AG04450 (cell line): ENCODE data around the gene SYTL4. TPM values are rescaled to one million over a fixed set of nuclear protein-coding genes. Genes with fewer than 3 reads are reported as not detected.

Source experiments
- CTCF ChIA-PET: fragments of 300-600, 350-600 bp; formaldehyde crosslinking; extraction: SDS; loops from one replicate; lab custom pipeline; 2022; ENCODE audit warnings: antibody characterized with exemption, inconsistent platforms; lab: Charles Lee
- POLR2A ChIA-PET: fragments of 350-600 bp; formaldehyde crosslinking; extraction: SDS; loops from one replicate; lab custom pipeline; 2021; ENCODE audit warnings: antibody characterized with exemption, inconsistent platforms; lab: Yijun Ruan, JAX
- DNase-seq: peaks from one replicate; pipeline ENCODE4 v3.0.0-alpha.2; 2011; ENCODE audit warnings: low read depth, low spot score
- H3K27ac ChIP-seq: one replicate; pipeline ENCODE4 v1.5.1; 2012; ENCODE audit warnings: low read depth, low read length, control low read depth
- H3K27me3 ChIP-seq: one replicate; pipeline ENCODE4 v1.6.0; 2012; ENCODE audit warnings: low read length; ENCODE audit not compliant: control insufficient read depth, insufficient read depth
- H3K4me3 ChIP-seq: 2 replicates; pipeline ENCODE4 v1.5.1; 2011; ENCODE audit warnings: mild to moderate bottlenecking, low read depth, low read length, control low read depth
- H3K9me3 ChIP-seq: 2 replicates; pipeline ENCODE4 v1.5.1; 2012; ENCODE audit warnings: low read length; ENCODE audit not compliant: control insufficient read depth, insufficient read depth
- polyA plus RNA-seq: library from polyadenylated mRNA; depleted of rRNA; stranded (reverse); fragments of >200 nt; gene quantifications from 2 replicates; pipeline ENCODE4 v1.2.3, GENCODE V29; 2011
- TF ChIP-seq, protein P1 (sequence below): IDR thresholded peaks from 2 replicates; pipeline ENCODE4 v1.5.1; 2011; ENCODE audit warnings: low read depth, low read length, control low read depth, inconsistent platforms

Gene SYTL4
- polyA plus RNA-seq, 1 experiment = 5.3 TPM

DNA sequence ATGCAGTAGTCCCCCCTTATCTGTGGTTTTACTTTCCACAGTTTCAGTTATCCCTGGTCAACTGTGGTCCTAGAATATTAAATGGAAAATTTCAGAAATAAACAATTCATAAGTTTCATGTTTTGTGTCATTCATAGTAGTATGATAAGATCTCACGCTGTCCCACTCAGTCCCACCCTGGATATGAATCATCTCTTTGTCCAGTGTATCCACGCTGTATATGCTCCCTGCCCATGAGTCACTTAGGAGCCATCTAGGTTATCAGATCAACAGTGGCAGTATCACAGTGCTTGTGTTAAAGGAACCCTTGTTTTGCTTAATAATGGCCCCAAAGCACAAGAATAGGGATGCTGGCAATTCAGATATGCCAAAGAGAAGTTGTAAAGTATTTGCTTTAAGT is 16.2 kb upstream of the SYTL4 start:
- no peak for DNase-seq
- CTCF ChIA-PET = no interaction called here
- no peak overlapping the region for H3K27ac ChIP-seq
- TF ChIP-seq, protein P1, sequence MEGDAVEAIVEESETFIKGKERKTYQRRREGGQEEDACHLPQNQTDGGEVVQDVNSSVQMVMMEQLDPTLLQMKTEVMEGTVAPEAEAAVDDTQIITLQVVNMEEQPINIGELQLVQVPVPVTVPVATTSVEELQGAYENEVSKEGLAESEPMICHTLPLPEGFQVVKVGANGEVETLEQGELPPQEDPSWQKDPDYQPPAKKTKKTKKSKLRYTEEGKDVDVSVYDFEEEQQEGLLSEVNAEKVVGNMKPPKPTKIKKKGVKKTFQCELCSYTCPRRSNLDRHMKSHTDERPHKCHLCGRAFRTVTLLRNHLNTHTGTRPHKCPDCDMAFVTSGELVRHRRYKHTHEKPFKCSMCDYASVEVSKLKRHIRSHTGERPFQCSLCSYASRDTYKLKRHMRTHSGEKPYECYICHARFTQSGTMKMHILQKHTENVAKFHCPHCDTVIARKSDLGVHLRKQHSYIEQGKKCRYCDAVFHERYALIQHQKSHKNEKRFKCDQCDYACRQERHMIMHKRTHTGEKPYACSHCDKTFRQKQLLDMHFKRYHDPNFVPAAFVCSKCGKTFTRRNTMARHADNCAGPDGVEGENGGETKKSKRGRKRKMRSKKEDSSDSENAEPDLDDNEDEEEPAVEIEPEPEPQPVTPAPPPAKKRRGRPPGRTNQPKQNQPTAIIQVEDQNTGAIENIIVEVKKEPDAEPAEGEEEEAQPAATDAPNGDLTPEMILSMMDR = no peak
- no peaks in the 10 kb centered on the region for H3K9me3 ChIP-seq
- POLR2A ChIA-PET = no interaction called here
- no peaks in the 10 kb centered on the region for H3K27me3 ChIP-seq
- H3K4me3 ChIP-seq = no peak overlapping the region

DNA sequence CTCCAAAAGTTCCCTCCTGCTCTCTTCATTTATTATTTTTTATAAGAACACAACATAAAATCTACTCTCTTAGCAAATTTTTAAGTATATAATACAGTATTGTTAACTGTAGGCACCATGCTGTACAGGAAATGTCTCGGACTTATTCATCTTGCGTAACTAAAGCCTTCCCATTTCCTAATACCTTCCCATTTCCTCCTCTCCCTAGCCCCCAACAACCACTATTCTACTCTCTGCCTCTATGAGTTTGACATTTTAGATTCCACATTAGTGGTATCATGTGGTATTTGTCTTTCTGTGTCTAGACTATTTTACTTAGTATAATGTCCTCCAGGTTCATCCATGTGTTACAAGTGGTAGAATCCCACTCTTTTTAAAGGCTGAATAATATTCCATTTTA is 15.8 kb upstream of the SYTL4 start:
- H3K4me3 ChIP-seq = no peak overlapping the region
- DNase-seq = no peak
- no peak overlapping the region for H3K27ac ChIP-seq
- TF ChIP-seq, protein P1 = no peak
- H3K9me3 ChIP-seq = no peaks in the 10 kb centered on the region
- ChIA-PET CTCF (no interaction called here), POLR2A (no interaction called here)
- no peaks in the 10 kb centered on the region for H3K27me3 ChIP-seq

DNA sequence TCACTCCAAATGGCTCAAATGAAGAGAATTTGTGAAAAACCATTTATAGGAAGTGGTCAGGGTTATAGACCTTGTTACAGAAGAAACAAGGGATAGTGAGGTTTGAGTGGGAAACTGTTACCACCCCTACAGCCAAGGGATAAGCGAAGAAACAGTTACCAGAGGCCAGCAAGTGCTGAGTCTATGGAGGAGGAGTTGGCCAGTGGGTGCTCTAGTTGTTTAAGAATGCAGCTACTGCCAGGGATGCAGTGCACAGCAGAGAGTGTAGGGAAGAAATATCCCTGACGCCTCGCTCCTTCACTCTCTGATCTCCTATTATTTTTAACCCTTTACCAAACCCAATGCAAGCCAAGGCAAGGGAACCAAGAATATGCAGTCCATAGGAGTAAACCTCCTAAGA is 15.2 kb upstream of the SYTL4 start:
- POLR2A ChIA-PET = no interaction called here
- H3K27me3 ChIP-seq = no peaks in the 10 kb centered on the region
- TF ChIP-seq, protein P1 = no peak
- H3K27ac ChIP-seq = no peak overlapping the region
- no peak overlapping the region for H3K4me3 ChIP-seq
- no peak for DNase-seq
- CTCF ChIA-PET = no interaction called here
- no peaks in the 10 kb centered on the region for H3K9me3 ChIP-seq

DNA sequence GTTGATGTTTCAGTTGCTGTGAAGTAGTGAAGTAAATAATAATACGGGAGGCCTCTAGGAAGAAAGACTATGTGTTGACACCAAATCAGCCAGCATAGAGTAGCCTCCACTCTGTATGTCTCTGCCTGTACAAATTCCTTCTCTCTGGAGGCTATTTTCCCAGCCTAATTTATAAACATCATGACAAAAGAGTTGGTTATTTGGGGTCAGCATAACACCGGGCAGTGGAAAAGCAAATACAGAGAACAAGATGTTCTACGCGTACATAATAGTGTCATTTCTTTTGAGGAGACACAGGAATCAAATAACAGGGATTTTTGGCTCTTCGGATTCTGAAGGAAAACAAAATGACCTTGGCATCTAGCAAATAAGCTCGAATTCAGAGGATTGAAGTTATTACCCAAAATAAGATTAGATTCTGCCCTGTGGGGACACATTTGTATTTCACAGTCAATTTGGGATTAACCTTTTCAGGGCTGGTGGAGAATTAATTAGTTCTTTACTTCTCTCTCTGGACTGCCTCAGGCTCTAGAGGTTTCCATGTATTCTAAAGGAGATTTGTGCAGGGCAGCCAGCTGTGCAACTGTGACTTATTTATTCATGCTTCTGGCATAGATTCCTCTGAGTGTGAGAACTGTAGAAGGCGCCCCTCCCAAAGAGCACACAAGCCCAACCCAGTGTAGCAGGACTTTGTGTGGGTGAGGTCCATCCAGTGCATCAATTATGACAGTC is 14.1 kb upstream of the SYTL4 start:
- Histone ChIP-seq H3K9me3 (no peaks in the 10 kb centered on the region), H3K27me3 (no peaks in the 10 kb centered on the region), H3K27ac (no peak overlapping the region), H3K4me3 (no peak overlapping the region)
- no peak for DNase-seq
- ChIA-PET CTCF (no interaction called here), POLR2A (no interaction called here)
- TF ChIP-seq, protein P1 = no peak

DNA sequence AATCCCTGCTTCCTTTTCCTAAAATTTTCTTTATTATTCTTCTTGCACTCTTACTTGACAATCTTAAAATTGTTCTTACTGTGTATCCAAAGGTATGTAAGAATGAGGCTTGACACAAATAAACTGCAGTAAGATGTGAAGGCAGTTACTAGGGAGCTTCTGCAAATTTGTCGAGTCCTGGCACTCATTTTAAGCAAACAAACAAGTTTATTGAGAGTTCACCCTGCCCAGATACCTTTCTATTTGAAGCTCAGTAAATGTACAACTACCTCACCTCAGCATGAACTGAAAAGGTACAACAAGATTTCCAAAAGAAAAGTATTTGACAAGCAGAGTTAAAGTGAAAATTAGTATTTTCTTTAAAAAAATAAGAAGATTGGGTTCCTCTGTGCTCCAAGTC is 13.3 kb upstream of the SYTL4 start:
- POLR2A ChIA-PET = no interaction called here
- H3K9me3 ChIP-seq = no peaks in the 10 kb centered on the region
- DNase-seq = no peak
- no peak overlapping the region for H3K4me3 ChIP-seq
- peaks cover 2% of the 10 kb centered on the region for H3K27me3 ChIP-seq
- CTCF ChIA-PET = no interaction called here
- H3K27ac ChIP-seq = no peak overlapping the region
- TF ChIP-seq, protein P1 = no peak
